Stimulated activated memory B cell treated with anti-CD40 and anti-IgM and Interleukin-4, amounts not matched to agents 10 μg/mL and 1 μg/mL and 100 μg/mL, for 72 hours (primary cell): Measurements from ENCODE around the gene HLF.
A peak's percentile ranks its signal among the peaks of the same experiment; 100 is the strongest.

ENCODE experiments used
- ATAC-seq: fragments of 150-1000 bp; cut with Tn5 transposase; 2 replicates; pipeline ENCODE4 v1.10.0; 2021
- H3K27ac Mint-ChIP-seq: one replicate; pipeline ENCODE4 v1.8.0; 2022; ENCODE audit warnings: mild to moderate bottlenecking, mixed read lengths
- H3K27me3 Mint-ChIP-seq: one replicate; pipeline ENCODE4 v1.8.0; 2022; ENCODE audit warnings: mixed read lengths
- H3K36me3 Mint-ChIP-seq: one replicate; pipeline ENCODE4 v1.8.0; 2022; ENCODE audit warnings: mixed read lengths
- H3K4me1 Mint-ChIP-seq: one replicate; pipeline ENCODE4 v1.8.0; 2022; ENCODE audit warnings: mixed read lengths
- H3K4me3 Mint-ChIP-seq: one replicate; pipeline ENCODE4 v1.8.0; 2022; ENCODE audit warnings: mild to moderate bottlenecking, moderate library complexity, mixed read lengths
- H3K9me3 Mint-ChIP-seq: one replicate; pipeline ENCODE4 v1.8.0; 2022; ENCODE audit warnings: mixed read lengths

Gene HLF

GRCh38 chr17:55348749-55349354, 84.1 kb downstream of the HLF start:
- H3K4me3 Mint-ChIP-seq = no peak overlapping the region
- peaks cover 8% of the 10 kb centered on the region for H3K9me3 Mint-ChIP-seq
- no peaks in the 10 kb centered on the region for H3K4me1 Mint-ChIP-seq
- H3K27ac Mint-ChIP-seq = no peak overlapping the region
- H3K27me3 Mint-ChIP-seq = no peaks in the 10 kb centered on the region
- ATAC-seq = no peak
- no peaks in the 10 kb centered on the region for H3K36me3 Mint-ChIP-seq

- no peak overlapping the region for H3K4me3 Mint-ChIP-seq
- H3K27ac Mint-ChIP-seq = no peak overlapping the region
- no peaks in the 10 kb centered on the region for H3K27me3 Mint-ChIP-seq
- H3K4me1 Mint-ChIP-seq = no peaks in the 10 kb centered on the region
- H3K36me3 Mint-ChIP-seq = no peaks in the 10 kb centered on the region
- no peak for ATAC-seq
- peaks cover 5% of the 10 kb centered on the region for H3K9me3 Mint-ChIP-seq
Measured at GRCh38 chr17:55350825-55351205, 86.1 kb downstream of the HLF start.

GRCh38 chr17:55351226-55351625, 86.5 kb downstream of the HLF start:
- no peaks in the 10 kb centered on the region for H3K27me3 Mint-ChIP-seq
- no peaks in the 10 kb centered on the region for H3K4me1 Mint-ChIP-seq
- H3K4me3 Mint-ChIP-seq = no peak overlapping the region
- ATAC-seq = no peak
- H3K27ac Mint-ChIP-seq = no peak overlapping the region
- no peaks in the 10 kb centered on the region for H3K36me3 Mint-ChIP-seq
- H3K9me3 Mint-ChIP-seq = peaks cover 4% of the 10 kb centered on the region

GRCh38 chr17:55354010-55354409, 89.2 kb downstream of the HLF start:
- H3K27me3 Mint-ChIP-seq = no peaks in the 10 kb centered on the region
- no peaks in the 10 kb centered on the region for H3K9me3 Mint-ChIP-seq
- no peak overlapping the region for H3K4me3 Mint-ChIP-seq
- no peaks in the 10 kb centered on the region for H3K36me3 Mint-ChIP-seq
- H3K4me1 Mint-ChIP-seq = no peaks in the 10 kb centered on the region
- no peak for ATAC-seq
- no peak overlapping the region for H3K27ac Mint-ChIP-seq

GRCh38 chr17:55354941-55355340, 90.2 kb downstream of the HLF start:
- no peak overlapping the region for H3K4me3 Mint-ChIP-seq
- no peak overlapping the region for H3K27ac Mint-ChIP-seq
- no peaks in the 10 kb centered on the region for H3K36me3 Mint-ChIP-seq
- no peaks in the 10 kb centered on the region for H3K27me3 Mint-ChIP-seq
- H3K9me3 Mint-ChIP-seq = no peaks in the 10 kb centered on the region
- H3K4me1 Mint-ChIP-seq = no peaks in the 10 kb centered on the region
- ATAC-seq = no peak

GRCh38 chr17:55356434-55357328, 91.9 kb downstream of the HLF start:
- peaks cover 8% of the 10 kb centered on the region for H3K9me3 Mint-ChIP-seq
- H3K4me1 Mint-ChIP-seq = no peaks in the 10 kb centered on the region
- no peak overlapping the region for H3K27ac Mint-ChIP-seq
- peak; percentile 79 for ATAC-seq
- H3K4me3 Mint-ChIP-seq = no peak overlapping the region
- H3K27me3 Mint-ChIP-seq = peaks cover 11% of the 10 kb centered on the region
- H3K36me3 Mint-ChIP-seq = peaks cover 8% of the 10 kb centered on the region

- Mint-ChIP-seq H3K4me1 (no peaks in the 10 kb centered on the region), H3K9me3 (peaks cover 11% of the 10 kb centered on the region), H3K36me3 (peaks cover 8% of the 10 kb centered on the region), H3K27me3 (peaks cover 11% of the 10 kb centered on the region), H3K27ac (no peak overlapping the region), H3K4me3 (no peak overlapping the region)
- no peak for ATAC-seq
Measured at GRCh38 chr17:55360971-55361370, 96.2 kb downstream of the HLF start.

- H3K27me3 Mint-ChIP-seq = peaks cover 11% of the 10 kb centered on the region
- peaks cover 11% of the 10 kb centered on the region for H3K9me3 Mint-ChIP-seq
- no peaks in the 10 kb centered on the region for H3K4me1 Mint-ChIP-seq
- H3K36me3 Mint-ChIP-seq = peaks cover 8% of the 10 kb centered on the region
- H3K4me3 Mint-ChIP-seq = no peak overlapping the region
- H3K27ac Mint-ChIP-seq = no peak overlapping the region
- no peak for ATAC-seq
Measured at GRCh38 chr17:55363033-55363432, 98.3 kb downstream of the HLF start.

- peaks cover 2% of the 10 kb centered on the region for H3K36me3 Mint-ChIP-seq
Measured at GRCh38 chr17:55366020-55366481, 101.3 kb downstream of the HLF start.

GRCh38 chr17:55368706-55369105, 103.9 kb downstream of the HLF start:
- no peak overlapping the region for H3K27ac Mint-ChIP-seq
- no peak for ATAC-seq
- peaks cover 9% of the 10 kb centered on the region for H3K36me3 Mint-ChIP-seq
- no peaks in the 10 kb centered on the region for H3K27me3 Mint-ChIP-seq
- no peaks in the 10 kb centered on the region for H3K4me1 Mint-ChIP-seq
- peaks cover 6% of the 10 kb centered on the region for H3K9me3 Mint-ChIP-seq
- no peak overlapping the region for H3K4me3 Mint-ChIP-seq

More at GRCh38 chr17:55366020-55366481, 101.3 kb downstream of the HLF start:
- Mint-ChIP-seq H3K27ac (no peak overlapping the region), H3K4me1 (no peaks in the 10 kb centered on the region), H3K9me3 (peaks cover 6% of the 10 kb centered on the region), H3K27me3 (peaks cover 5% of the 10 kb centered on the region), H3K4me3 (no peak overlapping the region)
- ATAC-seq = no peak
